Liver (tissue), 9 donors: ENCODE results near the gene USP30. TPM values are rescaled to one million over a fixed set of nuclear protein-coding genes. Genes with fewer than 3 reads are reported as not detected.

Source experiments
- DNase-seq: peaks from one replicate; pipeline ENCODE4 v3.0.0-alpha.2; 2017; ENCODE audit warnings: low spot score
- H3K27ac ChIP-seq, 2 donors: one replicate each; pipeline ENCODE4 v1.7.0; 2013; ENCODE audit warnings: inconsistent platforms in 2 of 2, low read length in 2 of 2, control low read depth in 1 of 2, low read depth in 1 of 2, mild to moderate bottlenecking in 1 of 2
- H3K27me3 ChIP-seq, 4 donors: one replicate each; pipeline versions ENCODE4 v1.6.1 to v1.7.0; 2013; ENCODE audit warnings: low read length in 3 of 4, inconsistent platforms in 1 of 4, mild to moderate bottlenecking in 1 of 4, moderate library complexity in 1 of 4; ENCODE audit not compliant: control insufficient read depth in 4 of 4, insufficient read depth in 4 of 4
- H3K36me3 ChIP-seq, 4 donors: one replicate each; pipeline versions ENCODE4 v1.6.1 to v1.7.0; 2013; ENCODE audit warnings: low read length in 3 of 4, mild to moderate bottlenecking in 3 of 4, low read depth in 1 of 4, moderate library complexity in 1 of 4; ENCODE audit not compliant: control insufficient read depth in 4 of 4, insufficient read depth in 3 of 4
- H3K4me1 ChIP-seq, 4 donors: one replicate each; pipeline versions ENCODE4 v1.6.1 to v1.7.0; 2013; ENCODE audit warnings: low read length in 3 of 4, mild to moderate bottlenecking in 3 of 4, moderate library complexity in 1 of 4; ENCODE audit not compliant: control insufficient read depth in 4 of 4, insufficient read depth in 4 of 4
- H3K4me3 ChIP-seq, 3 donors: one replicate each; pipeline versions ENCODE4 v1.6.1 to v1.7.0; 2013; ENCODE audit warnings: low read length in 3 of 3, control low read depth in 1 of 3, low read depth in 1 of 3, mild to moderate bottlenecking in 1 of 3
- H3K9ac ChIP-seq, 2 donors: one replicate each; pipeline ENCODE4 v1.7.0; 2013; ENCODE audit warnings: low read length in 2 of 2, mild to moderate bottlenecking in 2 of 2, moderate library complexity in 2 of 2, control low read depth in 1 of 2, low read depth in 1 of 2
- H3K9me3 ChIP-seq, 4 donors: one replicate each; pipeline versions ENCODE4 v1.6.1 to v1.7.0; 2013; ENCODE audit warnings: low read length in 3 of 4; ENCODE audit not compliant: control insufficient read depth in 4 of 4
- EGR1 ChIP-seq, 2 donors: IDR thresholded peaks; 2 replicates each; pipeline ENCODE4 v1.6.1; 2016 to 2018; ENCODE audit warnings: antibody characterized with exemption in 2 of 2, low read depth in 2 of 2
- FOXA1 ChIP-seq: IDR thresholded peaks from 2 replicates; pipeline ENCODE4 v1.6.1; 2016; ENCODE audit warnings: antibody characterized with exemption
- FOXA2 ChIP-seq: IDR thresholded peaks from 2 replicates; pipeline ENCODE4 v1.6.1; 2016; ENCODE audit warnings: antibody characterized with exemption
- GABPA ChIP-seq, 2 donors: IDR thresholded peaks in 1 of 2; conservative IDR thresholded peaks in 1 of 2; 2 replicates each; pipeline ENCODE4 v1.6.1; 2016; ENCODE audit warnings: antibody characterized with exemption in 2 of 2, mild to moderate bottlenecking in 1 of 2, moderate library complexity in 1 of 2
- HNF4A ChIP-seq, 2 donors: conservative IDR thresholded peaks; 2 replicates each; pipeline ENCODE4 v1.6.1; 2016; ENCODE audit warnings: antibody characterized with exemption in 2 of 2, mild to moderate bottlenecking in 2 of 2
- HNF4G ChIP-seq: IDR thresholded peaks from 2 replicates; pipeline ENCODE4 v1.6.1; 2016; ENCODE audit warnings: antibody characterized with exemption
- JUND ChIP-seq, 2 donors: IDR thresholded peaks; 2 replicates each; pipeline ENCODE4 v1.6.1; 2016; ENCODE audit warnings: antibody characterized with exemption in 2 of 2
- NR2F2 ChIP-seq: IDR thresholded peaks from 2 replicates; pipeline ENCODE4 v1.6.1; 2016; ENCODE audit warnings: antibody characterized with exemption
- RXRA ChIP-seq, 2 donors: IDR thresholded peaks; 2 replicates each; pipeline ENCODE4 v1.6.1; 2017 to 2018; ENCODE audit warnings: antibody characterized with exemption in 2 of 2, mild to moderate bottlenecking in 1 of 2
- SP1 ChIP-seq: IDR thresholded peaks from 2 replicates; pipeline ENCODE4 v1.6.1; 2018; ENCODE audit warnings: antibody characterized with exemption, mild to moderate bottlenecking
- TAF1 ChIP-seq: conservative IDR thresholded peaks from 2 replicates; pipeline ENCODE4 v1.6.1; 2016; ENCODE audit warnings: antibody characterized with exemption, mild to moderate bottlenecking
- YY1 ChIP-seq: IDR thresholded peaks from 2 replicates; pipeline ENCODE4 v1.6.1; 2016; ENCODE audit warnings: antibody characterized with exemption, mild to moderate bottlenecking
- WGBS: extraction: QIAGEN DNeasy Blood & Tissue Kit; methylation state at CpG from one replicate; pipeline ENCODE4 v1.1.7; 2013; 5-methylcytosine and 5-hydroxymethylcytosine counted together
- polyA plus RNA-seq, 2 donors: library from polyadenylated mRNA; stranded (reverse) in 1 of 2; unstranded in 1 of 2; fragments of 200-250 nt in 1 of 2; fragments of >200 nt in 1 of 2; fragmentation: Nextera tagmentation in 1 of 2; extraction: Ambion mirVana in 1 of 2; gene quantifications; one replicate each; pipeline versions ENCODE4 v1.2.1 to v1.2.3, GENCODE V29; 2013 to 2015
- total RNA-seq, 2 donors: library from RNA; depleted of rRNA; stranded (reverse); fragments of >200 nt; gene quantifications; one replicate each; pipeline ENCODE4 v1.2.3, GENCODE V29; 2014
- TF ChIP-seq, protein P1 (sequence below): fragments of 150-350 bp; IDR thresholded peaks from 2 replicates; pipeline ENCODE4 v1.5.1; 2017; ENCODE audit warnings: improper control_type of control experiment, low read depth, low read length; ENCODE audit not compliant: missing input control
- TF ChIP-seq, protein P2 (sequence below): IDR thresholded peaks from 2 replicates; pipeline ENCODE4 v1.6.1; 2016; ENCODE audit warnings: antibody characterized with exemption, mild to moderate bottlenecking
- TF ChIP-seq, protein P3 (sequence below): IDR thresholded peaks from 2 replicates; pipeline ENCODE4 v1.6.1; 2016; ENCODE audit warnings: antibody characterized with exemption
- TF ChIP-seq, protein P4 (sequence below): IDR thresholded peaks from 2 replicates; pipeline ENCODE4 v1.6.1; 2016; ENCODE audit warnings: antibody characterized with exemption
- TF ChIP-seq, protein P5 (sequence below): IDR thresholded peaks from 2 replicates; pipeline ENCODE4 v1.6.1; 2016; ENCODE audit warnings: antibody characterized with exemption
- donor health status: healthy.
- donor health status: healthy.
- donor health status: healthy.
- donor health status: healthy.
- donor health status: healthy.

USP30 gene
- total and polyA plus RNA-seq, 4 donors, result 6.4 to 12.1 (median 9.4) TPM

DNA sequence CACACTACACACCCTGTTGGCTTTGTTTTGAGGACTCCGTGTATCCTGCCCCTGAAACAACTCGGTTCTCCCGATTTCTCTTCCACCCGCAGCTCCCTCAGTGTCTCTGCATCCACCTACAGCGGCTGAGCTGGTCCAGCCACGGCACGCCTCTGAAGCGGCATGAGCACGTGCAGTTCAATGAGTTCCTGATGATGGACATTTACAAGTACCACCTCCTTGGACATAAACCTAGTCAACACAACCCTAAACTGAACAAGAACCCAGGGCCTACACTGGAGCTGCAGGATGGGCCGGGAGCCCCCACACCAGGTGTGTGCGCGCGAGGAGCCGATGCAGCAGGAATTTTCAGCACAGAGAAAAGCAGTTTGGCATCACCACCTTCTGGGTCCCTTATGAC is 30.4 kb downstream of the USP30 start:
- TF ChIP-seq SP1 (no peak), HNF4G (no peak), FOXA2 (no peak), TAF1 (no peak), GABPA (IDR thresholded peaks at IDR 0.05 in 1 of 2, conservative IDR thresholded peaks at IDR 0.05 in 1 of 2) (no peak), EGR1 (IDR thresholded peaks at IDR 0.05; ENCODE audit: low read depth in 2 of 2) (no peak), NR2F2 (no peak), RXRA (IDR thresholded peaks at IDR 0.05) (no peak), FOXA1 (no peak), JUND (IDR thresholded peaks at IDR 0.05) (no peak), HNF4A (conservative IDR thresholded peaks at IDR 0.05) (no peak)
- TF ChIP-seq, protein P1, sequence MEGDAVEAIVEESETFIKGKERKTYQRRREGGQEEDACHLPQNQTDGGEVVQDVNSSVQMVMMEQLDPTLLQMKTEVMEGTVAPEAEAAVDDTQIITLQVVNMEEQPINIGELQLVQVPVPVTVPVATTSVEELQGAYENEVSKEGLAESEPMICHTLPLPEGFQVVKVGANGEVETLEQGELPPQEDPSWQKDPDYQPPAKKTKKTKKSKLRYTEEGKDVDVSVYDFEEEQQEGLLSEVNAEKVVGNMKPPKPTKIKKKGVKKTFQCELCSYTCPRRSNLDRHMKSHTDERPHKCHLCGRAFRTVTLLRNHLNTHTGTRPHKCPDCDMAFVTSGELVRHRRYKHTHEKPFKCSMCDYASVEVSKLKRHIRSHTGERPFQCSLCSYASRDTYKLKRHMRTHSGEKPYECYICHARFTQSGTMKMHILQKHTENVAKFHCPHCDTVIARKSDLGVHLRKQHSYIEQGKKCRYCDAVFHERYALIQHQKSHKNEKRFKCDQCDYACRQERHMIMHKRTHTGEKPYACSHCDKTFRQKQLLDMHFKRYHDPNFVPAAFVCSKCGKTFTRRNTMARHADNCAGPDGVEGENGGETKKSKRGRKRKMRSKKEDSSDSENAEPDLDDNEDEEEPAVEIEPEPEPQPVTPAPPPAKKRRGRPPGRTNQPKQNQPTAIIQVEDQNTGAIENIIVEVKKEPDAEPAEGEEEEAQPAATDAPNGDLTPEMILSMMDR, result no peak
- TF ChIP-seq, protein P2, sequence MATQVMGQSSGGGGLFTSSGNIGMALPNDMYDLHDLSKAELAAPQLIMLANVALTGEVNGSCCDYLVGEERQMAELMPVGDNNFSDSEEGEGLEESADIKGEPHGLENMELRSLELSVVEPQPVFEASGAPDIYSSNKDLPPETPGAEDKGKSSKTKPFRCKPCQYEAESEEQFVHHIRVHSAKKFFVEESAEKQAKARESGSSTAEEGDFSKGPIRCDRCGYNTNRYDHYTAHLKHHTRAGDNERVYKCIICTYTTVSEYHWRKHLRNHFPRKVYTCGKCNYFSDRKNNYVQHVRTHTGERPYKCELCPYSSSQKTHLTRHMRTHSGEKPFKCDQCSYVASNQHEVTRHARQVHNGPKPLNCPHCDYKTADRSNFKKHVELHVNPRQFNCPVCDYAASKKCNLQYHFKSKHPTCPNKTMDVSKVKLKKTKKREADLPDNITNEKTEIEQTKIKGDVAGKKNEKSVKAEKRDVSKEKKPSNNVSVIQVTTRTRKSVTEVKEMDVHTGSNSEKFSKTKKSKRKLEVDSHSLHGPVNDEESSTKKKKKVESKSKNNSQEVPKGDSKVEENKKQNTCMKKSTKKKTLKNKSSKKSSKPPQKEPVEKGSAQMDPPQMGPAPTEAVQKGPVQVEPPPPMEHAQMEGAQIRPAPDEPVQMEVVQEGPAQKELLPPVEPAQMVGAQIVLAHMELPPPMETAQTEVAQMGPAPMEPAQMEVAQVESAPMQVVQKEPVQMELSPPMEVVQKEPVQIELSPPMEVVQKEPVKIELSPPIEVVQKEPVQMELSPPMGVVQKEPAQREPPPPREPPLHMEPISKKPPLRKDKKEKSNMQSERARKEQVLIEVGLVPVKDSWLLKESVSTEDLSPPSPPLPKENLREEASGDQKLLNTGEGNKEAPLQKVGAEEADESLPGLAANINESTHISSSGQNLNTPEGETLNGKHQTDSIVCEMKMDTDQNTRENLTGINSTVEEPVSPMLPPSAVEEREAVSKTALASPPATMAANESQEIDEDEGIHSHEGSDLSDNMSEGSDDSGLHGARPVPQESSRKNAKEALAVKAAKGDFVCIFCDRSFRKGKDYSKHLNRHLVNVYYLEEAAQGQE, result no peak
- TF ChIP-seq, protein P3, sequence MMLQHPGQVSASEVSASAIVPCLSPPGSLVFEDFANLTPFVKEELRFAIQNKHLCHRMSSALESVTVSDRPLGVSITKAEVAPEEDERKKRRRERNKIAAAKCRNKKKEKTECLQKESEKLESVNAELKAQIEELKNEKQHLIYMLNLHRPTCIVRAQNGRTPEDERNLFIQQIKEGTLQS, result no peak
- TF ChIP-seq, protein P4, sequence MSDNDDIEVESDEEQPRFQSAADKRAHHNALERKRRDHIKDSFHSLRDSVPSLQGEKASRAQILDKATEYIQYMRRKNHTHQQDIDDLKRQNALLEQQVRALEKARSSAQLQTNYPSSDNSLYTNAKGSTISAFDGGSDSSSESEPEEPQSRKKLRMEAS, result no peak
- TF ChIP-seq, protein P5, sequence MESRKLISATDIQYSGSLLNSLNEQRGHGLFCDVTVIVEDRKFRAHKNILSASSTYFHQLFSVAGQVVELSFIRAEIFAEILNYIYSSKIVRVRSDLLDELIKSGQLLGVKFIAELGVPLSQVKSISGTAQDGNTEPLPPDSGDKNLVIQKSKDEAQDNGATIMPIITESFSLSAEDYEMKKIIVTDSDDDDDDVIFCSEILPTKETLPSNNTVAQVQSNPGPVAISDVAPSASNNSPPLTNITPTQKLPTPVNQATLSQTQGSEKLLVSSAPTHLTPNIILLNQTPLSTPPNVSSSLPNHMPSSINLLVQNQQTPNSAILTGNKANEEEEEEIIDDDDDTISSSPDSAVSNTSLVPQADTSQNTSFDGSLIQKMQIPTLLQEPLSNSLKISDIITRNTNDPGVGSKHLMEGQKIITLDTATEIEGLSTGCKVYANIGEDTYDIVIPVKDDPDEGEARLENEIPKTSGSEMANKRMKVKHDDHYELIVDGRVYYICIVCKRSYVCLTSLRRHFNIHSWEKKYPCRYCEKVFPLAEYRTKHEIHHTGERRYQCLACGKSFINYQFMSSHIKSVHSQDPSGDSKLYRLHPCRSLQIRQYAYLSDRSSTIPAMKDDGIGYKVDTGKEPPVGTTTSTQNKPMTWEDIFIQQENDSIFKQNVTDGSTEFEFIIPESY, result no peak
- Histone ChIP-seq H3K9ac (no peak overlapping the region), H3K9me3 (no peaks in the 10 kb centered on the region), H3K27me3 (no peaks in the 10 kb centered on the region), H3K4me3 (no peak overlapping the region), H3K4me1 (peaks cover 4 to 37% (median 36%) of the 10 kb centered on the region in 4 donors), H3K36me3 (peaks cover 10 to 45% (median 22%) of the 10 kb centered on the region in 4 donors), H3K27ac (no peak overlapping the region)
- WGBS, result 98% methylated on average over 14 of the region's 14 CpGs
- DNase-seq, result no peak

DNA sequence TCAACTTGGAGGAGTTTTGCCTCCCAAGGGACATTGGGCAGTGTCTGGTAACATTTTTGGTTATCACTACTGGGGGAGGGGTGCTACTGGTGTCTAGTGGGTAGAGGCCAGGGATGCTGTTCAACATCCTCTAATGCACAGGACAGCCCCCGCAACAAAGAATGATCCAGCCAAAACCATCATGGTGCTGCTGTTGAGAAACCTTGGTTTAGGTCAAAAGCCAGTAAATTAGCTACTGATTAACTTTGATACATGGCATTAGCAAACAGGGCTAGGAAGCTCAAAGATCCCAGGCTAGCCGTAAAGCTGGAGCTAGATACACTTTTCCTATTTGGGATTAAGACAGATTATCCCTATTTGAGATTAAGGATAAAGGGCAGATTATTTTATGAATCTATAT is 32.0 kb downstream of the USP30 start:
- DNase-seq, result no peak
- peak overlapping the region; percentile 61 to 74 for H3K27ac ChIP-seq
- 38% methylated on average over 2 of the region's 2 CpGs for WGBS
- TF ChIP-seq, protein P2, result peak; percentile 73
- TF ChIP-seq, protein P4, result peak; percentile 62
- TF ChIP-seq SP1, result peak; percentile 84
- peak; percentile 51 for TF ChIP-seq NR2F2
- TF ChIP-seq HNF4G, result peak; percentile 39
- no peak for TF ChIP-seq TAF1
- TF ChIP-seq YY1, result peak; percentile 95
- TF ChIP-seq, protein P5, result peak; percentile 69
- peak; percentile 64 to 87 for TF ChIP-seq RXRA (IDR thresholded peaks at IDR 0.05)
- no peak for TF ChIP-seq FOXA2
- TF ChIP-seq HNF4A (conservative IDR thresholded peaks at IDR 0.05), result peak; percentile 75 to 80
- TF ChIP-seq GABPA (IDR thresholded peaks at IDR 0.05 in 1 of 2, conservative IDR thresholded peaks at IDR 0.05 in 1 of 2), result no peak
- TF ChIP-seq FOXA1, result peak; percentile 45
- TF ChIP-seq JUND (IDR thresholded peaks at IDR 0.05), result peak; percentile 35 to 39

More for the DNA sequence above, 32.0 kb downstream of the USP30 start:
- Histone ChIP-seq H3K4me3 (no peak overlapping the region), H3K4me1 (peaks cover 7 to 51% (median 51%) of the 10 kb centered on the region in 4 donors), H3K27me3 (no peaks in the 10 kb centered on the region), H3K9me3 (no peaks in the 10 kb centered on the region), H3K36me3 (peaks cover 10 to 44% (median 22%) of the 10 kb centered on the region in 4 donors), H3K9ac (no peak overlapping the region)
